Osteocyte (in vitro differentiated cells): ENCODE results near the gene DNAJB2. TPM values are rescaled to one million over a fixed set of nuclear protein-coding genes. Genes with fewer than 3 reads are reported as not detected.

Experiments
- DNase-seq: peaks from one replicate; pipeline ENCODE4 v3.0.0; 2021; ENCODE audit warnings: mixed read lengths; ENCODE audit not compliant: unreplicated experiment; ENCODE audit errors: extremely low spot score
- H3K27ac Mint-ChIP-seq: one replicate; pipeline ENCODE4 v1.8.0; 2021; ENCODE audit warnings: mild to moderate bottlenecking, mixed read lengths; ENCODE audit not compliant: unreplicated experiment
- H3K27me3 Mint-ChIP-seq: one replicate; pipeline ENCODE4 v1.8.0; 2021; ENCODE audit warnings: mixed read lengths; ENCODE audit not compliant: unreplicated experiment
- H3K36me3 Mint-ChIP-seq: one replicate; pipeline ENCODE4 v1.8.0; 2021; ENCODE audit warnings: mixed read lengths; ENCODE audit not compliant: unreplicated experiment
- H3K4me1 Mint-ChIP-seq: one replicate; pipeline ENCODE4 v1.8.0; 2021; ENCODE audit warnings: mixed read lengths; ENCODE audit not compliant: unreplicated experiment
- H3K4me3 Mint-ChIP-seq: one replicate; pipeline ENCODE4 v1.8.0; 2021; ENCODE audit warnings: mild to moderate bottlenecking, moderate library complexity, mixed read lengths; ENCODE audit not compliant: unreplicated experiment
- H3K9me3 Mint-ChIP-seq: one replicate; pipeline ENCODE4 v1.8.0; 2021; ENCODE audit warnings: mixed read lengths; ENCODE audit not compliant: unreplicated experiment
- total RNA-seq: library from RNA; stranded (reverse); gene quantifications from 2 replicates; pipeline ENCODE4 v1.2.1, GENCODE V29; 2021
- TF ChIP-seq, protein P1 (sequence below): fragments of 200-600 bp; sonication (generic); IDR thresholded peaks from 2 replicates; pipeline ENCODE4 v1.5.0; 2021; ENCODE audit warnings: antibody characterized with exemption, mild to moderate bottlenecking, moderate library complexity

Gene DNAJB2
- total RNA-seq, 1 donor from 2014 or later = 43.3 TPM

GRCh38 chr2:219289195-219289536, 10.0 kb downstream of the DNAJB2 start:
- TF ChIP-seq, protein P1, sequence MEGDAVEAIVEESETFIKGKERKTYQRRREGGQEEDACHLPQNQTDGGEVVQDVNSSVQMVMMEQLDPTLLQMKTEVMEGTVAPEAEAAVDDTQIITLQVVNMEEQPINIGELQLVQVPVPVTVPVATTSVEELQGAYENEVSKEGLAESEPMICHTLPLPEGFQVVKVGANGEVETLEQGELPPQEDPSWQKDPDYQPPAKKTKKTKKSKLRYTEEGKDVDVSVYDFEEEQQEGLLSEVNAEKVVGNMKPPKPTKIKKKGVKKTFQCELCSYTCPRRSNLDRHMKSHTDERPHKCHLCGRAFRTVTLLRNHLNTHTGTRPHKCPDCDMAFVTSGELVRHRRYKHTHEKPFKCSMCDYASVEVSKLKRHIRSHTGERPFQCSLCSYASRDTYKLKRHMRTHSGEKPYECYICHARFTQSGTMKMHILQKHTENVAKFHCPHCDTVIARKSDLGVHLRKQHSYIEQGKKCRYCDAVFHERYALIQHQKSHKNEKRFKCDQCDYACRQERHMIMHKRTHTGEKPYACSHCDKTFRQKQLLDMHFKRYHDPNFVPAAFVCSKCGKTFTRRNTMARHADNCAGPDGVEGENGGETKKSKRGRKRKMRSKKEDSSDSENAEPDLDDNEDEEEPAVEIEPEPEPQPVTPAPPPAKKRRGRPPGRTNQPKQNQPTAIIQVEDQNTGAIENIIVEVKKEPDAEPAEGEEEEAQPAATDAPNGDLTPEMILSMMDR = no peak
- Mint-ChIP-seq H3K36me3 (peaks cover 2% of the 10 kb centered on the region), H3K4me1 (peaks cover 33% of the 10 kb centered on the region), H3K27ac (peak overlapping the region; percentile 89), H3K4me3 (no peak overlapping the region), H3K9me3 (no peaks in the 10 kb centered on the region), H3K27me3 (no peaks in the 10 kb centered on the region)
- no peak for DNase-seq

GRCh38 chr2:219289537-219290361, 10.6 kb downstream of the DNAJB2 start:
- H3K4me3 Mint-ChIP-seq = peak overlapping the region; percentile 40
- H3K9me3 Mint-ChIP-seq = no peaks in the 10 kb centered on the region
- H3K27ac Mint-ChIP-seq = peak overlapping the region; percentile 89
- peak; percentile 93 for DNase-seq
- peaks cover 36% of the 10 kb centered on the region for H3K4me1 Mint-ChIP-seq
- TF ChIP-seq, protein P1 = no peak
- no peaks in the 10 kb centered on the region for H3K27me3 Mint-ChIP-seq
- peaks cover 2% of the 10 kb centered on the region for H3K36me3 Mint-ChIP-seq

DNA sequence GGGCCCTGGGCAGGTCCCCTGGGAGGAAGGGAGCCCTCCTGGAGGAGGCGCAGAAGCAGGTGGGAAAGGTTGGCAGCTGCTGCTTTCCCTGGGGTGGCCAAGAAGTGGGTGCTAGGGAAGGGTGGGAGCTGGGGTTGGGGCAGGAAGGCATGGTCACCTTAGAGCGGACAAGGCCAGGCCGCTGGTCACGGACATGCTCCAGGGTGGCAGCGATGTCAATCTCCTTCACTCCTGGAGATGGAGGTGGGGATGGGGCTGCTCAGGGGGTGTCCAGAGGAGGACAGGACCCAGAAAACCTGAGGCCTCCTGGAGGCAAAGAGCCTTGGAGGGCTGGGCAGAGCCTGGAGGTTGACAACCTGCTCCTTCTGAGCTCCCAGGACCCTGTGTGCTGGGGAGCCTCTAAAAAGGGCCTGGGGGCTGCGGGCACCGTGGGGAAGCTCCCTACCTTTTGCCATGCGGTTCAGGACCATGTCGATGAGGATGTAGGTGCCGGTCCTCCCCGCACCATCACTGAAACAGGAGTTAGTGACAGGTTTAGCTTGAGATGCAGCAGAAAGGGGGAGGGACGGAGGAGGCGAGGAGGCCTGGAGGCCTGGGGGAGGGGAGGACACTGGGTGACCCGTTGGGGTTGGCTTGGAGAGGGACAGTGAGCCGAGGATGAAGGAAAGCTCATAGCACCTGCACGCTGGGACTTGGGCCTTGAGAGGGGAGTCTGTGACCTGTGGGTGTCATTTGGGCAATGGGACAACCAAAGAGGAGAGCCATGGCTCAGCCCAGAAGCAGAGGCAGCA, 11.4 kb downstream of the DNAJB2 start:
- TF ChIP-seq, protein P1 = no peak
- no peaks in the 10 kb centered on the region for H3K27me3 Mint-ChIP-seq
- peak overlapping the region; percentile 89 for H3K27ac Mint-ChIP-seq
- H3K36me3 Mint-ChIP-seq = no peaks in the 10 kb centered on the region
- H3K4me3 Mint-ChIP-seq = no peak overlapping the region
- H3K9me3 Mint-ChIP-seq = no peaks in the 10 kb centered on the region
- H3K4me1 Mint-ChIP-seq = peaks cover 35% of the 10 kb centered on the region
- DNase-seq = no peak

DNA sequence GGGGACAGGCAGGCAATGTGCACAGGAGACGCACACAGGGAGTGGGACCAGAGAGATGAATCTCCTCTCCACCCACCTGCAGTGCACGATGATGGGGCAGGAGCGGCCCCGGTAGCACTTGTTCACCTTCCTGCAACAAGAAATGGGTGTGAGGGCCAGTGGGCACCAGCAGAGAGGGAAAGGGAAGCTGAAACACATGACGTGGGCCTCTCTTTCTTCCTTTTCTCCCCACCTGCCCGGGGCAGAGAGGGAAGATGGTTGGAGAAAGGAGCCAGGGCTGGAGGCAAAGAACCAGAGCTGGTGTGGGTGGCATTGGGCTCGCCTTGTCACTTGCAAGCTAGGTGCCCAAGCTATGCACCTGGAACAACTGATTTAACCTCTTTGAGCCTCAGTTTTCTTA, 12.2 kb downstream of the DNAJB2 start:
- TF ChIP-seq, protein P1 = no peak
- Mint-ChIP-seq H3K27ac (no peak overlapping the region), H3K4me1 (peaks cover 31% of the 10 kb centered on the region), H3K27me3 (no peaks in the 10 kb centered on the region), H3K4me3 (no peak overlapping the region), H3K9me3 (no peaks in the 10 kb centered on the region), H3K36me3 (no peaks in the 10 kb centered on the region)
- no peak for DNase-seq

DNA sequence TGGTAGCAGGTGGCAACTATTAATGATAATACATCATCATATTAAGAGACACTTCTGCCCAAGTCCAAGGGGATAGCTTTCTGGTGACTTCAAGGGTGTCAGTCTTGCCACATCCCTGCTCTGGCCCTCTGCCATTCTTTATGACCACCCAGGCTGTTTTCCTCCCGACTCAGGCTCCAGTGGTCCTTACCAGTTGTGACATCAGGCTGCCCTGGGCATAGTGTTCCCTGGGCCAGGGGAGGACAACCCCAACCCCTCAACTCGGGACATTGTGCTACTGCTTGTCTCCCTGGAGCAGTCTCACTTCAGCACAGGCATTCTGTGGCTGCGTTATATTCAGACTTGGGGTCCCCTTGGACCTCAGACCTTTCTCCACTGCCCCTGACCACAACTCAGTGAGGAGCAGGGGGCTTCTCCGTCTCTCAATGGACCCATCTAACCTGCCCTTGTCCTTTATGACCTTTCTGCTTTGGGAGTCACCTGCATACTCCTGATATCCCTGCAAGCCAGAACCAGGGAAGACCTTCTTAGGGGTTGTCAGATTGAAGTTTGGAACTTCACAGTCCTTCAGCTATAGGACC, 12.8 kb downstream of the DNAJB2 start:
- DNase-seq = no peak
- Mint-ChIP-seq H3K27me3 (no peaks in the 10 kb centered on the region), H3K27ac (no peak overlapping the region), H3K36me3 (no peaks in the 10 kb centered on the region), H3K4me1 (peaks cover 25% of the 10 kb centered on the region), H3K4me3 (no peak overlapping the region), H3K9me3 (no peaks in the 10 kb centered on the region)
- TF ChIP-seq, protein P1 = no peak
